Activated T-cell treated with anti-CD3 and anti-CD28 coated beads for 48 hours (primary cell): ENCODE data around the gene SNAP23.

ENCODE experiments used
- DNase-seq: peaks from one replicate; pipeline ENCODE4 v3.0.0-alpha.2; 2020; ENCODE audit warnings: low read depth

The SNAP23 gene

DNA sequence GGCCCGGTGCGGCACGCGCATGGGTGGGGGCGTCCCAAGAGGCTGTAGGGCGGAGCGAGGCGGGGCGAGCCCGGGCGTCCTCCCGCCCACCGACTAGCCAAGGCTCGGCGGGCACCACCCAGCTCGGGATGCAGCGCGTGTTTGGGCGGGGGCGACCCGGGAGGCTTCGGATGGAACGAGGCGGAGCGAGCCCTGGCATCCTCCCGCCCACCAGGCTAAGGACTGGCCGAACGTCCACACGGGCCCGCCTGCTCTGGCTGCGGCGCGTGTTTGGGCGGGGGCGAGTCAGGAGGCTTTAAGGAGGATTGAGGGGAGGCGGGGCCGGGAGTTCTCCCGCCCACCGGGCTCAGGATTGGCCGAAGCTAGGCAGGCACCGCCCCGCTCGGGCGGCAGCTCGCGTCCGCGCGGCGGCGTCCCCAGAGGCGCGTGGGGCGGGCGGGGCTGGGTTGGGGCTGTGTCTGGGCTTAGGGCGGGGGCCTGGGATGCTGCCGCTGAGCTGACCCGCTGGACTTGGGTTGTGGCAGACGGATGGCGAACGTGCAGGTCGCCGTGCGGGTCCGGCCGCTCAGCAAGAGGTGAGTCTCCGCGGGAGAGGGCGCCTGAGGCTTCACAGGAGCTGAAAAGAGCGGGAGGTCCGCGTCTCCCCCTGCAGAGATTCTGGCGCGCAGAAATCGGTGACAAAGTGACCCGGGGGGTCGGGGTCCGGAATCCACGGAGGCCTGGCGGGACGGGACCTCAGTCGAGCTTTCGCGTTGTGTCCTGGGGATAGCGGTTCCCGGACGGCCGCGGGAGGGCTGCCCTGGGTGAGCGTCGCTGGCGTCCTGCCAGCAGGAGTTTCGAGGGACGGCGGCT is 80.0 kb downstream of the SNAP23 start, which contains the start of gene STARD9:
TSS of gene STARD9 (plus strand) at position 419 of the 852 bp plus-strand sequence. CDS start at position 529, 110 bp downstream.
- DNase-seq, result peak; percentile 96

DNA sequence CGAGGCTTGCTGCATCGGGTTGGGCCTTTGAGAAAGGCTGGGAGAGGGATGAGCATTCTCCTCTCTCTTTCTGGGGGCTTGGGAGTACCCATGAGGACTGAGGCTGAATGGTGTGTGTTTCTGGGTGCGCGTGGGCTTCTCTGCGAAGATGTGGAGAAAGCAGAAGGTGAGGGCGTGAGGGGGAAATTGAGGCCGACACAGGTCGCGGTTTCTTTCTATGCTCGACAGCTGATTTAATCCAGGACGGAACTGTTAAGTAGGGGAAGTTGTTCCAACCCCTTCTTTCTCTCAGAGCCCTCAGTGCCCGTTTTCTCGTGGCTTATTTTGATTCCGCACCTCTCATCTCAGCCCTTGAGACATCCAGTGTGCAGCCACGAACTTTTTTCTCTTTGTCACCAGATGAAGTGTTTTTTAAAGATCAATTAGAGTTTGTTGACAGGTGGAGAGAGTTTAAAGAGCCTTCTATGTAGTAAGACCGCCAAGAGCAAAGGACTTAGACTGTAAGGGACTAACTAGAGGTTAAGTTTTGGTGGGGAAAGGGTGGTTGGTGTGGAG is 80.7 kb downstream of the SNAP23 start:
- no peak for DNase-seq

DNA sequence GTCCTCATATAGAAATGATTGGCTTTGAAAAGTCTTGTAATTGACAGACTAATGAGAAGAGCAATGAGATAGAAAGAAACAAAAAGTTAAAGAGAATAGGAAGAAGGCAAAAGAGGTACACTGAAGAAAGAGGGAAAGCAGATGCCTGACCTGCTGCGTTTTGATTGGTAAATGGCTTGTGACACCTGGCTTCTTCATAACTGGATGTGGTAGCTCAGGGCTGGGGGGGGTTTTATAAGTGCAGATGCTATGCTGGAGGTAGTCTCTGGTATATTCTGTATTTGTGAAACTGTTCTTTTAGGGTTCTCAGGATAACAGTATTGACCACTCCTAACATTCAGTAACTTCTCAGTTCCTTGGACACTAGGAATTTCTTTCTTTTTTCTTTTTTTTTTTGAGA is 81.3 kb downstream of the SNAP23 start:
- DNase-seq, result no peak

DNA sequence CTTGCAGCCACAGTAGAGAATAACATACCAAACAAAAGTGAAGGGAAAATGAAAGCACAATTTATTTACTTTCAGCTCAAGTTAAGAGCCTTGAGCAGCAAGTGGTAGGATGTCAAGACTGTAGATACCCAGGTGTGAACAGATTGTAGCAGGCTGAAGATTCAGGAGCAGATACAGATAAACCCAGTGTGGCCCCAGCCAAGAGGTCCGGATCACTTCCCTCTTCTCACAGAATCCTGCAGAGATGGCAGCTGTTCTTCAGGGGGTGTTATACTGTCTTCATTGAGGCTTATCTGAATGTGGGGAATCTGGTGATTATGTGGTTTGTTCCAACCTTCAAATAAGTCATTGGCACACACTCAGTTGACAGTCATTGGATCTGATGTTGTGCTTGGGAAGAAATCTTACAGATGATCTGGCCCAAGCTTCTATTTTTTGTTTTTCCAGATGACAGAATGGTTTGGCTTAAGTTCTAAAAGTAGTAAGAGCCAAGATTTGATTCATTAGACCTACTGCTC is 82.1 kb downstream of the SNAP23 start:
- no peak for DNase-seq

DNA sequence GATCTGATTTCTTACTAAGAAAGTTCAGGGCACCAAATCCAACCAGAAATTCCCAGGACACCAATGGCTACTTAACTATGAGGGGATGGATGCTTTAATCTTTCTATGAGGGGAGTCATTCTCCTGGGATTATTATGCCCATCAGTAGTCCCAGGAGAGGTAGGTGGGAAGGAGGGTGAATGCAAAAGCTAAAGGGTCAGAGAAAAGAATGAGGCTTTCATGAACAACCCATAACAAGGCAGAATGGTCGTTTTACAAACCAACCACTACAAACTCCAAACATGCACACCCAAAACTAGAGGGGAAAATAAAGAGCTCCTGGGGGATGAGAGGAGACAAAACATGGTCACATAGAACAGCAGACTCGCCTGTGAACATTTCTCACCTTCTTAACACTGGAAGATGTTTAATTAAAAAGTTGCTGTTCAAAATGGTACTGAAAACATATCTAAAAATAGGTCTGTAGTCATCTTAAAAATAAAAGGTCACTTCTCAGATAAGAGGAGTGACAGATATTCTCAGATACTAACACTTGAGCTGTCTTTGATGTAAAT is 83.6 kb downstream of the SNAP23 start:
- DNase-seq, result no peak

DNA sequence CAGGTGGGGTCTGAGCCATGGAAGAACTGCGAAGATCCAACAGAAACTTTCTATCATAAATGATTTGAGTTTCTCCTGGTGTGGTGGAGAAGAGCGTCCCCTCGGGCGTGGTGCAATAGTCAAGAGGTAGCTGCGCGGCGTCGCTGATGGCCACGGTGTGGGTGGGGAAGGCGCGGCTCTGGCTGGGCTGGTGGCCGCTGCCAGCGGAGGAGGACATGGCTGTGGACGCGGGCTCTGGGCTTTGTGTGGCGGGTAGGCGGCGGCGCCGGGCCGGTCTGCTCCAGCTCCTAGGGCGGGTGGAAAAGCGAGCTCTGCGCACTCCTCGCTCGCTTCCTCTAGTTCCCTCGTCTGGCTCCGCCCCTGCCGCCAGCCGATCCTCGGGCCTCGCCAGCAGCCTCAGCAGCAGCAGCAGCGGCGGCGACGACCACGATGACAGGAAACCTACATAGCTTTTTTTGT is 85.9 kb downstream of the SNAP23 start:
- DNase-seq, result peak; percentile 74
